SJCRH30 (cell line): ENCODE data around the gene TRIP11. TPM values are rescaled to one million over a fixed set of nuclear protein-coding genes. Genes with fewer than 3 reads are reported as not detected.

Source experiments
- DNase-seq, 2 experiments: peaks; one replicate each; pipeline ENCODE4 v3.0.0-alpha.2; 2015 to 2020
- H3K27ac ChIP-seq: fragments of 250-450 bp; sonication (Bioruptor Pico); 2 replicates; pipeline ENCODE4 v1.5.1; 2020; ENCODE audit warnings: mild to moderate bottlenecking, moderate library complexity
- H3K27me3 ChIP-seq: fragments of 250-450 bp; sonication (Bioruptor Pico); 2 replicates; pipeline ENCODE4 v1.5.1; 2020; ENCODE audit warnings: mild to moderate bottlenecking, moderate library complexity
- H3K36me3 ChIP-seq: fragments of 250-450 bp; sonication (Bioruptor Pico); 2 replicates; pipeline ENCODE4 v1.5.1; 2020; ENCODE audit warnings: mild to moderate bottlenecking, moderate library complexity
- H3K4me1 ChIP-seq: fragments of 250-450 bp; sonication (Bioruptor Pico); 2 replicates; pipeline ENCODE4 v1.5.1; 2020; ENCODE audit warnings: mild to moderate bottlenecking, moderate library complexity
- H3K4me3 ChIP-seq: fragments of 250-450 bp; sonication (Bioruptor Pico); 2 replicates; pipeline ENCODE4 v1.5.1; 2020; ENCODE audit warnings: mild to moderate bottlenecking, moderate library complexity
- H3K9me3 ChIP-seq: fragments of 250-450 bp; sonication (Bioruptor Pico); replicated peaks from 2 replicates; pipeline ENCODE4 v1.5.1; 2020; ENCODE audit warnings: mild to moderate bottlenecking, moderate library complexity
- total RNA-seq: library from RNA; depleted of rRNA; stranded (reverse); fragments of >200 nt; shearing (Covaris generic); gene quantifications from 2 replicates; pipeline ENCODE4 v1.2.3, GENCODE V29; 2014; rRNA removed

TRIP11 gene
- total RNA-seq, 1 experiment from 2014 or later: 18.8 TPM

DNA sequence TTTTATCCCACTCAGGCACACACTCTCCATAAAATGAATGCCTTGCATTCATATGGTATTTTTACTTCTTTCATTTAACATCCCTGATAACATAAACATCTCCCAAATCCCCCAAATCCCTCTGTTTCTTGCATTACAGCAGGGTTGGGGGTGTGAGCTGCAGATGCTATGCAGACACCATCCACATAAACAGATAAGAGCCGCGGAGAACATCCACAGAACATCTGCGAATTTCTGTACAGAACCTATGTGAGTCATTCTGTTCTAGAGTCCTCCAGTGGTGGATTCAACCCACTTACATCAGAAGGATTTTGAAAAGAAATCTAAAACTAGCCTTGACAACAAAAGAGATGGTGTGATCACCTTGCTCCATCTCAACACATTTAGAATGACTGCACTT is 112.7 kb downstream of the TRIP11 start:
- H3K4me1 ChIP-seq: peaks cover 55% of the 10 kb centered on the region
- H3K36me3 ChIP-seq: no peaks in the 10 kb centered on the region; the same call in 1 of the 2 replicates
- peak in 1 of 2 experiments; percentile 17 for DNase-seq
- H3K27ac ChIP-seq: no peak overlapping the region
- H3K9me3 ChIP-seq: no peaks in the 10 kb centered on the region
- no peaks in the 10 kb centered on the region for H3K27me3 ChIP-seq
- H3K4me3 ChIP-seq: no peak overlapping the region

DNA sequence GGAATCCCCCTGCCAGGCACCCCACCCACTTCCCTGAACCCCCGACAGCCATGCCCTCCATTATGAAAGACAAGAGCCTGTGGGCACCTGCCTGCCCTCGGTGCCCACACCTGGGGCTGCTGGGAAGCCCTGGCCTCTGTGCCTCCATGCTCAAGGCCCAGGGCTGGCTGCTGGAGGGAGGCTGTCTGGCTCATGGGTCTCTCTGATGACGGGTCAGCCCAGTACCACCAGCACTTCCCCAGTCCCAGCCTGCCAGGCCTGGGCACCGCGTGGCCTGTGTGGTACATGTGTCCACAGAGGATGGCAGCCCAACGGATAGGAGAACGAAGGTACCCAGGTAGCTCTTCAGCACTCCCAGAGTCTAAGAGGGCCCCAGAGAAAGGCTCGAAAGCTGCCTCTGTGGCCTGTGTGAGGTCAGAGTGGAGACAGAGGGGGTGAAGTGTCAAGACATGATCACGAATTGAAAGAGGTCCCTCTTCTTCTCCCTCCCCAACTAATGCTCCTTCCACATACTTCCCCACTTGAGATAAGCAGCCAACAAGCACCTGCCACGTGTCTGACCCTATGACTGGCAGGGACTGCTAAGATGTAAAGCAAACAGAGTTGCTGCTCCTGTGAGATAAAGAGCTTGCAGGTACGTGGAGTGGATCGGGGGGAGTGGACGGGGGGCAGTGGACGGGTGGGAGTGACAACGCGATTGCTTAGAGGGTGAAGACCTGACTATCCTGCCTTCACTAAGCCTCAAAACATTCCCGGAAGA is 113.5 kb downstream of the TRIP11 start:
- Histone ChIP-seq H3K9me3 (no peaks in the 10 kb centered on the region), H3K36me3 (no peaks in the 10 kb centered on the region; the same call in 1 of the 2 replicates), H3K4me3 (no peak overlapping the region), H3K4me1 (peaks cover 55% of the 10 kb centered on the region), H3K27me3 (no peaks in the 10 kb centered on the region), H3K27ac (no peak overlapping the region)
- no peak for DNase-seq

DNA sequence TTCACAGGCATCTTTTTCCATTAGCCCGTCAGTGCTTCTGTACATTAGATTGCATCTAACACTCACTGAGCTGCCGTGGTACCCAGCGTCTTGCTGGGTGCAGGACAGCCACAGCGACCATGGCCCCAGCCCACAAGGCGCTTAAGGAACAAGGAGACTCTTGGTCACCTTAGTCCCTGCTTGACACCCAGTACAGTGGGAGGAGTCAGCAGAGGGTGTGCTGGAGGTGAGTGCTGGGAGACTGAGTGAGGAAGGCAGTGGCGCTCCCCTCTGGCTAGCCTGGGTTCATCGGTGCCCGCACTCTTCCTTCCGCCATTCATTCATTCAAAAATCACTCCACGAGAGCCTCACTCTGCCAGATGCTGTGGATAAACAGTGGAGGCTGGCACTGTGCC is 114.1 kb downstream of the TRIP11 start:
- H3K27ac ChIP-seq: no peak overlapping the region; the same call in 1 of the 2 replicates
- H3K36me3 ChIP-seq: no peaks in the 10 kb centered on the region
- no peak for DNase-seq
- no peak overlapping the region for H3K4me3 ChIP-seq
- peaks cover 50% of the 10 kb centered on the region for H3K4me1 ChIP-seq
- H3K27me3 ChIP-seq: no peaks in the 10 kb centered on the region
- H3K9me3 ChIP-seq: no peaks in the 10 kb centered on the region

DNA sequence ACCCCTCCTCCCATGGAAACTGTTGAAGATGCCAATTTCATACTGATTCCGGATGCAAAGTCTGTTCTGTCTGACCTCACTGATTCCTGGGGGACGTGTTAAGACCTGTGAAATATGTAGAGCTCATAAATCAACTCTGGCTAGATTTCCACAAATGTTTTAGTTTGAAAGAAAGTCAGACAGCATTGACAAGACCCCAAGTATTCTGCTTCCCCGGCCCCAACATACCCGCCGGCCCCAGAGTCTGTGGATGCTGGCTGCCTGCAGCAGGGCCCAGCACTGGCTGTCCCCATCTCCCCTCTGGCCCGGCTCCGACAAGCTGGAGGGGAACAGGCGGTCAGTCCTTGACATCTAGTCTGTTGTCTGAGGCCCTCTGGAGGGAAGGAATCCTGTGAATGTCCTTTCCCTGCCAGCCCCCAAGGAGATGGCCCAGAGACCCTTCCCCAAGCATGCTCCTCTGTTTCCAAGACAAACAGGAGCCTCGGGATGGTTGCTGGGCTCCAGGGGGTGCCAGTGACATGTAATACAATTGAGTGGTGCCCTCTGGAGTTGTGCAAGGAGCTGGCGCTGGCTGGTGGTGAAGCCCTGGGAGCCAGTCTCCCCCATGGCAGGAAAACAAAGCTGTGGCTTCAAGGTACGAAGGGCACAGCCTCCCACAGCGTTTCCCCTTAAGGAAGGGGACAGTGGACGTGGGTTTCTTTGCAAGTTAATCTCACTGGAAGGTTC is 114.7 kb downstream of the TRIP11 start:
- Histone ChIP-seq H3K27ac (peak overlapping the region; percentile 43; the same call in 1 of the 2 replicates), H3K4me1 (peaks cover 45% of the 10 kb centered on the region)
- DNase-seq: peak in 1 of 2 experiments; percentile 33

DNA sequence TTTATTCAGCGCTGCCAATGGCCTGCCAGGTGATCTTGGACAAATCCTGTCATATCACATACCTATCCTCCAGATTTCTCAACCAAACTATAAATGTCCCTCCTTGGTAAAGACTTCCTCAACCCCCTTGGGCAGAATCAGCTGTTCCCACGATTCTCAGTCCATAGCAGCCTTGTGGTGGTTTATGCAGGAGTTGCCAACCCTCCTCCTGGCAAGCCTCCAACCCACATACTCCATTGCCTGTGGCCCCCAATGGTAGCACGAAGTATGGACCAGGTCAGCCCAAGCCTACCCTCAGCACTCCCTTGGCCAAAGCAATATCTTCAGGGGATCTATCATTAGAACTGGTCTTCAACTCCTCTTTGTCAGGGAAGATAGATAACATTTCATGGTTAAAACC is 119.3 kb downstream of the TRIP11 start:
- H3K4me1 ChIP-seq: peaks cover 19% of the 10 kb centered on the region
- no peak overlapping the region for H3K27ac ChIP-seq
- H3K4me3 ChIP-seq: no peak overlapping the region
- no peaks in the 10 kb centered on the region for H3K27me3 ChIP-seq
- no peaks in the 10 kb centered on the region for H3K9me3 ChIP-seq
- DNase-seq: peak in 1 of 2 experiments; percentile 24
- no peaks in the 10 kb centered on the region for H3K36me3 ChIP-seq

More for the DNA sequence above, 114.7 kb downstream of the TRIP11 start:
- no peaks in the 10 kb centered on the region for H3K27me3 ChIP-seq
- no peak overlapping the region for H3K4me3 ChIP-seq
- H3K36me3 ChIP-seq: no peaks in the 10 kb centered on the region
- no peaks in the 10 kb centered on the region for H3K9me3 ChIP-seq

DNA sequence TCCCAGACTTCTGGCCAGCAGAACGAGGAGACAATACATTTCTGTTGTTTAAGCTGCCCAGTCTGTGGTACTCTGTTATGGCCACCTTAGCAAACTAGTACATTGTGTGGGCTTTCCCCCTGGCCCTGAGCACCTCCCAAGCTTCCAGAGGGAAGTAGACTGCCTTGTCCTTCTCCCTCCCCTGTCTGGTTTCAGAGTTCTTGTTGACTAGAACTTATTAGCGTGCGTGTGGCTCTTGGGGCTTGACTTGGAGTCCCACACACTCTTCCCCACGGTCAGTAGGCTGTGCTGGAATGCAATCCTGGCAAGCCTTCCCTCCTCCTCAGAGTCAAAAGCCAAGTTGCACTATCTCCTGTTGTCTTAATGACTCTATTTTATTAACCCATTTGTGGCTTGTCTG is 120.0 kb downstream of the TRIP11 start:
- no peak overlapping the region for H3K27ac ChIP-seq

DNA sequence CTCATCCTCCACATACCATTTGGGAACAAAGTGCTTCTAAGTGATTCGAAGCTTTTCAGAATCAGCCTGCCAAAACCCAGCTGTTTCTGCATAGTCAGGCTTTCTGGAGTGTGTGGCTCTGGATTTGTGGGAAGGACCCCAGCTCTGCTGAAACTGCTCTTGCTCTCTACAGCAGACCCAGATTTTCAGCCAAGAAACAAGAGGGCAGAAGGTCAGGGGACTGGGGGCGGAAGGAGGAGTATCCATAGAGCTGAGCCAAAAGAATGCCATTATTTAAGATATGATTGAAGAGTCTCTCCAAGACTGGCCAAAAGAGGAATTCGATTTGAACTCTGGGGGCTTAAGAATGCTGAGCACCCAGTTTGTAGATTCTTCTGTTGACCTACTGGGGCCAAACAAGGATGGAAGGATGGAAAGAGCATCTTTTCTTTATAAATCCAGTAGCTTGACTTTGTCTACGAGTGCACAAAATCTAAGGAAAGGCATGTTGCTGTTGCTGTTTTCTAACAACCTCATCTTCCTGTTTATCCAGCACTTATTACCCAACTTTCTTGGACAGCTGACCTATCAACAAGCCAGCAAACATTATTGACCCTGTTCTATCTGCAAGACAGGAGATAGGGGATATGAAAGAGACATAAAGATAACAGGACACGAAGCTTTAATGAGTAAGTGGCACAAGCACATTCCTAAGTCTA is 121.5 kb downstream of the TRIP11 start:
- H3K27me3 ChIP-seq: no peaks in the 10 kb centered on the region
- no peak overlapping the region for H3K4me3 ChIP-seq
- no peak for DNase-seq
- H3K9me3 ChIP-seq: no peaks in the 10 kb centered on the region
- H3K27ac ChIP-seq: no peak overlapping the region
- H3K36me3 ChIP-seq: no peaks in the 10 kb centered on the region
- H3K4me1 ChIP-seq: peaks cover 8% of the 10 kb centered on the region; the same call in 1 of the 2 replicates

More for the DNA sequence above, 120.0 kb downstream of the TRIP11 start:
- Histone ChIP-seq H3K27me3 (no peaks in the 10 kb centered on the region), H3K4me3 (no peak overlapping the region), H3K36me3 (no peaks in the 10 kb centered on the region), H3K4me1 (peaks cover 12% of the 10 kb centered on the region), H3K9me3 (no peaks in the 10 kb centered on the region)
- DNase-seq: no peak

Other genes with a start within 250 kb of the TRIP11 start
- gene TC2N, start 172.5 kb downstream of the TRIP11 start, total RNA-seq: 0.26 and 0.41 TPM in 2 replicates
- 27.8 and 29.6 TPM in 2 replicates for gene FBLN5, start 92.4 kb downstream of the TRIP11 start, total RNA-seq
- gene ATXN3, start 66.5 kb upstream of the TRIP11 start, total RNA-seq: 22.0 and 26.1 TPM in 2 replicates
- gene NDUFB1, start 81.6 kb upstream of the TRIP11 start, total RNA-seq: 250 and 280 TPM in 2 replicates
- gene CPSF2, start 81.9 kb upstream of the TRIP11 start, total RNA-seq: 50.7 and 66.6 TPM in 2 replicates